ENCODE data around the gene POLK. TPM values are rescaled to one million over a fixed set of nuclear protein-coding genes. Genes with fewer than 3 reads are reported as not detected.
"Not testable (repeated sequence)": the region's sequence is repeated elsewhere in the genome, so short reads cannot be mapped to it uniquely, and the experiment has no call there.

The POLK gene
- total RNA-seq, 1 donor from 2014 or later = 21.1 TPM

DNA sequence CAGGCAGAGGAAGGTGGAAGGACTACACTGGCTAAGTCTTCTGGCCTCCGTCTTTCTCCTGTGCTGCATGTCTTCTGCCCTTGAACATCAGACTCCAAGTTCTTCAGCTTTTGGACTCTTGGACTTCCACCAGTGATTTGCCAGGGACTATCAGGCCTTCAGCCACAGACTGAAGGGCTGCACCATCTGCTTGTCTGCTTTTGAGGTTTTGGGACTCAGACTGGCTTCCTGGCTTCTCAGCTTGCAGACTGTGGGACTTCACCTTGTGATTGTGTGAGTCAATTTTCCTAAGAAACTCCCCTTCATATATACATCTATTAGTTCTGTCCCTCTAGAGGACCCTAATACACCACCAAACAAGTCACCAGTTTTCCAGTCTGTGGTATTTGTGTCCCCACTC lies 89.9 kb downstream of the POLK start:
- H3K27ac ChIP-seq (replicated peaks) = no peak overlapping the region
- peaks cover 9% of the 10 kb centered on the region for H3K4me1 ChIP-seq
- H3K27me3 ChIP-seq (ENCODE audit: low read depth) = no peaks in the 10 kb centered on the region
- TF ChIP-seq, protein P1, sequence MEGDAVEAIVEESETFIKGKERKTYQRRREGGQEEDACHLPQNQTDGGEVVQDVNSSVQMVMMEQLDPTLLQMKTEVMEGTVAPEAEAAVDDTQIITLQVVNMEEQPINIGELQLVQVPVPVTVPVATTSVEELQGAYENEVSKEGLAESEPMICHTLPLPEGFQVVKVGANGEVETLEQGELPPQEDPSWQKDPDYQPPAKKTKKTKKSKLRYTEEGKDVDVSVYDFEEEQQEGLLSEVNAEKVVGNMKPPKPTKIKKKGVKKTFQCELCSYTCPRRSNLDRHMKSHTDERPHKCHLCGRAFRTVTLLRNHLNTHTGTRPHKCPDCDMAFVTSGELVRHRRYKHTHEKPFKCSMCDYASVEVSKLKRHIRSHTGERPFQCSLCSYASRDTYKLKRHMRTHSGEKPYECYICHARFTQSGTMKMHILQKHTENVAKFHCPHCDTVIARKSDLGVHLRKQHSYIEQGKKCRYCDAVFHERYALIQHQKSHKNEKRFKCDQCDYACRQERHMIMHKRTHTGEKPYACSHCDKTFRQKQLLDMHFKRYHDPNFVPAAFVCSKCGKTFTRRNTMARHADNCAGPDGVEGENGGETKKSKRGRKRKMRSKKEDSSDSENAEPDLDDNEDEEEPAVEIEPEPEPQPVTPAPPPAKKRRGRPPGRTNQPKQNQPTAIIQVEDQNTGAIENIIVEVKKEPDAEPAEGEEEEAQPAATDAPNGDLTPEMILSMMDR (IDR thresholded peaks at IDR 0.05; ENCODE audit: borderline replicate concordance) = no peak
- H3K36me3 ChIP-seq = peaks cover 28% of the 10 kb centered on the region
- no peaks in the 10 kb centered on the region for H3K9me3 ChIP-seq (replicated peaks)
- no peak overlapping the region for H3K4me3 ChIP-seq
- intact Hi-C loops (cut with micrococcal nuclease) = no loop called here
- no peak for DNase-seq

DNA sequence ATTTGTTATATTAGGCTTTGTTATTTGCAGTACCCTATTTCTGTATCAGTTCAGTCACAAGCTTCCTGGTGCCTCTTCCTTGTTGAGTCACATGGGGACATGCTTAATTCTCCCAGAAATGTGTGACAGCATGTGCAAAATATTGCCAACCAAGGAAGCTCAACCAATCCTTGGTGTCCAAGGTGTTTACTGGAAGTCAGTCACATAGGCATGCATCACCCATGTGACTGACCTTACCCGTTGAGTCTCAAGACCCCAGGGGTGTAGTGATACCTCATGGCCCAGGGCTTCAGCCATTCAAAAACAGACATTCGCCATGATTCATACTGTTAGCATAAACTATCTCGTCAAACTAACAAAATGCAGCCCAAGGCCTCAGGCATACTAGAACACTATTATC lies 90.3 kb downstream of the POLK start:
- TF ChIP-seq, protein P1 (IDR thresholded peaks at IDR 0.05; ENCODE audit: borderline replicate concordance) = no peak
- H3K9me3 ChIP-seq (replicated peaks) = no peaks in the 10 kb centered on the region
- no peak overlapping the region for H3K27ac ChIP-seq (replicated peaks)
- H3K4me3 ChIP-seq = no peak overlapping the region
- H3K36me3 ChIP-seq = peaks cover 24% of the 10 kb centered on the region
- peaks cover 9% of the 10 kb centered on the region for H3K4me1 ChIP-seq
- intact Hi-C loops (cut with micrococcal nuclease) = no loop called here
- H3K27me3 ChIP-seq (ENCODE audit: low read depth) = no peaks in the 10 kb centered on the region
- no peak for DNase-seq

DNA sequence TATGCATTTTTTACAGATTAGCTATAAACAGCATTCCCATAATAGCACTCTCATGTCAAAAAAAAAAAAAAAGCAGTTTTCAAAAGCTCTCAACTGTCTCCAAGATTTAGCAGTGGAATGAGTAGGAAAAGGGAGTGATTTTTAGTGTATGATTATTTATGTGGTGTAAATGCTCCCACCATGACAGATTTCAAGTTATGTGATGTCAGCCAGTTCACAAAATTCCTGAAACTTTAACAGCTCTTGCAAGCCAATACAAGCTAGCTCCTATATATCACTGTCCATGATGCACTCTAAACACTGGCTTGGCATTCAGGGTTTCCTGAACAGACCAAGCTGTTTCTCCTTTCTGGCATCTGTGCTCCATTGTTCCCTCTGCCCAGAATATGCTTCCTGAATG lies 91.7 kb downstream of the POLK start:
- TF ChIP-seq, protein P1 (IDR thresholded peaks at IDR 0.05; ENCODE audit: borderline replicate concordance) = no peak
- intact Hi-C loops (cut with micrococcal nuclease) = no loop called here

DNA sequence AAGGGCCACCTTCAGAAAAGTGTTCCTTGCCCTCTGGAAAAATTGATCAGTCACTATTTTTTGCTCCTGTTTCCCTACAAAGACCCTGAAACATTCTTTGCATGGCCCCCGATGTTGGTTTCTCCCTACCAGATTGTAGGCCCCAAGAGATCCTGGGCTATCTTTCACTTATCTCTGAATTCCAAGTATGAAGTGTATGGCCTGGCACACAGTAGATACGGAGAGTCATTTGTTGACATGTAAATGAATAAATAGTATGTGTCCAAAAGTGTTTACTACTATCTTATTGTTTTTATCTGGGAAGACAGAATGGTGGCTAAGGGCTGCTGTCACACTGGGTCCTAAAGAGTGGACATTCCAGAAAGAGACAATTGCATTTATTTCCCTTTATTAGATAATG lies 92.1 kb downstream of the POLK start:
- TF ChIP-seq, protein P1 (IDR thresholded peaks at IDR 0.05; ENCODE audit: borderline replicate concordance) = no peak
- no peak overlapping the region for H3K27ac ChIP-seq (replicated peaks)
- intact Hi-C loops (cut with micrococcal nuclease) = no loop called here
- DNase-seq = no peak
- H3K4me1 ChIP-seq = peaks cover 9% of the 10 kb centered on the region
- no peak overlapping the region for H3K4me3 ChIP-seq
- no peaks in the 10 kb centered on the region for H3K27me3 ChIP-seq (ENCODE audit: low read depth)
- H3K9me3 ChIP-seq (replicated peaks) = no peaks in the 10 kb centered on the region
- H3K36me3 ChIP-seq = peaks cover 21% of the 10 kb centered on the region

More for the DNA sequence above, 91.7 kb downstream of the POLK start:
- Histone ChIP-seq H3K27me3 (ENCODE audit: low read depth) (no peaks in the 10 kb centered on the region), H3K36me3 (peaks cover 21% of the 10 kb centered on the region), H3K4me3 (no peak overlapping the region), H3K9me3 (replicated peaks) (no peaks in the 10 kb centered on the region), H3K4me1 (peaks cover 9% of the 10 kb centered on the region), H3K27ac (replicated peaks) (no peak overlapping the region)
- no peak for DNase-seq

DNA sequence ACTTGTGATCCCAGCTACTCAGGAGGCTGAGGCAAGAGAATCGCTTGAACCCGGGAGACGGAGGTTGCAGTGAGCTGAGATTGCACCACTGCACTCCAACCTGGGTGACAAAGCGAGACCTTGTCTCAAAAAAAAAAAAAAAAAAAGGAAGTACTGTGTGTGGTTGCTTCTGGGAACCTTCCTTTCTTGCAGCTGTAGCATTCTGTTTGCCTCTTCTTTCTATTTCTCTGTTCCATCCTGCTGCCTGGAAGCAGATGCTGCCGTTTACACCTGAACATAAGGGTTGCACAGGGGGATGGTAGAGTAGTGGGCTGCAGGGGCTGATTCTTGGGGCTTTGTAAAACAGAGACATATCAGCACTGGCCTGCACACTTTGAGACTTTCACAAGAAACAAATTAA lies 95.7 kb downstream of the POLK start:
- H3K9me3 ChIP-seq (replicated peaks); H3K27me3 ChIP-seq (ENCODE audit: low read depth); intact Hi-C loops (cut with micrococcal nuclease); H3K27ac ChIP-seq (replicated peaks); H3K4me3 ChIP-seq; H3K36me3 ChIP-seq; DNase-seq: not testable (repeated sequence)
- H3K4me1 ChIP-seq = peaks cover 24% of the 10 kb centered on the region

DNA sequence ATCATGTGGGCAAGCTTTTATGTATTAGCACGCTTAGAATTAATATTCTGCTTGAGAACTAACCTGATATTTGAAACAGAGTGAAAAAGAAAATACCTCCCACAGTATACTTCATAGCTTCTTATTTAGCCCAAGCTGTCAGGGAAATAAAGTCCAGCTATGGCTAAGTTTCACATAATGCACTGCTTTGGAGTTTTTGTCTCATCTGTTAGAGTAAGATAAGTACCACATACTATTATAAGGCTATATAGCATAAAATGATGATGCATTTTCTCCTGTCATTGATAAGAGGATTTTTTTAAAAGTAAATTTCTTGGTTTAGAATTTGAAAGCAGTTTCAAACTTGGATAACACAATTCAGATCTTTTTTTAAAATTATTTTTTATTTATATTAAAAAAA lies 97.2 kb downstream of the POLK start:
- H3K27me3 ChIP-seq (ENCODE audit: low read depth) = no peaks in the 10 kb centered on the region
- H3K4me1 ChIP-seq = peaks cover 15% of the 10 kb centered on the region
- no peaks in the 10 kb centered on the region for H3K9me3 ChIP-seq (replicated peaks)
- TF ChIP-seq, protein P1 (IDR thresholded peaks at IDR 0.05; ENCODE audit: borderline replicate concordance) = no peak
- no peak overlapping the region for H3K4me3 ChIP-seq
- H3K27ac ChIP-seq (replicated peaks) = no peak overlapping the region
- DNase-seq = no peak
- H3K36me3 ChIP-seq = no peaks in the 10 kb centered on the region
- intact Hi-C loops (cut with micrococcal nuclease) = no loop called here

All from left ventricle myocardium inferior (tissue), 1 donor.